H9 (cell line): ENCODE results near the gene MYH14. TPM values are rescaled to one million over a fixed set of nuclear protein-coding genes. Genes with fewer than 3 reads are reported as not detected.

Experiments
- DNase-seq: peaks from one replicate; pipeline ENCODE4 v3.0.0-alpha.2; 2017
- H2AFZ ChIP-seq: one replicate; pipeline ENCODE4 v1.6.1; 2013; ENCODE audit warnings: mild to moderate bottlenecking, low read length, control low read depth, moderate library complexity
- H2AK5ac ChIP-seq: 2 replicates; pipeline ENCODE4 v1.6.1; 2013; ENCODE audit warnings: low read length, control low read depth, mixed read lengths; ENCODE audit not compliant: insufficient read length
- H2BK120ac ChIP-seq: one replicate; pipeline ENCODE4 v1.6.1; 2013; ENCODE audit warnings: low read depth, mild to moderate bottlenecking, low read length, control low read depth, inconsistent platforms; ENCODE audit not compliant: poor library complexity, severe bottlenecking
- H2BK12ac ChIP-seq: 2 replicates; pipeline ENCODE4 v1.6.1; 2013; ENCODE audit warnings: low read length, control low read depth, mixed read lengths, low read depth; ENCODE audit not compliant: insufficient read length
- H2BK15ac ChIP-seq: 2 replicates; pipeline ENCODE4 v1.6.1; 2013; ENCODE audit warnings: low read depth, low read length, control low read depth
- H2BK20ac ChIP-seq: one replicate; pipeline ENCODE4 v1.6.1; 2013; ENCODE audit warnings: low read depth, mild to moderate bottlenecking, low read length, control low read depth, inconsistent platforms; ENCODE audit not compliant: poor library complexity, severe bottlenecking
- H2BK5ac ChIP-seq: 2 replicates; pipeline ENCODE4 v1.6.1; 2013; ENCODE audit warnings: low read length, control low read depth, mixed read lengths; ENCODE audit not compliant: insufficient read length
- H3K14ac ChIP-seq: 2 replicates; pipeline ENCODE4 v1.6.1; 2013; ENCODE audit warnings: low read length, control low read depth; ENCODE audit not compliant: insufficient read depth
- H3K18ac ChIP-seq: 2 replicates; pipeline ENCODE4 v1.6.1; 2013; ENCODE audit warnings: low read depth, mild to moderate bottlenecking, mixed read lengths, low read length, control low read depth; ENCODE audit not compliant: insufficient read length
- H3K23ac ChIP-seq: 2 replicates; pipeline ENCODE4 v1.6.1; 2013; ENCODE audit warnings: low read length, control low read depth, mixed read lengths, low read depth; ENCODE audit not compliant: insufficient read length
- H3K23me2 ChIP-seq: 2 replicates; pipeline ENCODE4 v1.6.1; 2013; ENCODE audit warnings: low read depth, mild to moderate bottlenecking, mixed read lengths, low read length, control low read depth; ENCODE audit not compliant: insufficient read length, poor library complexity, severe bottlenecking
- H3K27ac ChIP-seq: 2 replicates; pipeline ENCODE4 v1.5.1; 2013; ENCODE audit warnings: low read length, control low read depth, mixed read lengths, low read depth; ENCODE audit not compliant: insufficient read length
- H3K27me3 ChIP-seq: 2 replicates; pipeline ENCODE4 v1.6.1; 2013; ENCODE audit warnings: low read length, control low read depth, inconsistent platforms; ENCODE audit not compliant: insufficient read depth
- H3K4ac ChIP-seq: 2 replicates; pipeline ENCODE4 v1.6.1; 2013; ENCODE audit warnings: low read depth, mild to moderate bottlenecking, control low read depth, inconsistent platforms, low read length, moderate library complexity
- H3K4me1 ChIP-seq: 2 replicates; pipeline ENCODE4 v1.6.1; 2013; ENCODE audit warnings: low read length, control low read depth, inconsistent platforms; ENCODE audit not compliant: insufficient read depth
- H3K4me2 ChIP-seq: 2 replicates; pipeline ENCODE4 v1.6.1; 2013; ENCODE audit warnings: low read length, control low read depth, mixed read lengths; ENCODE audit not compliant: insufficient read length, insufficient read depth
- H3K56ac ChIP-seq: 2 replicates; pipeline ENCODE4 v1.6.1; 2013; ENCODE audit warnings: low read depth, mild to moderate bottlenecking, mixed read lengths, low read length, control low read depth; ENCODE audit not compliant: insufficient read length
- H3K79me1 ChIP-seq: 2 replicates; pipeline ENCODE4 v1.6.1; 2013; ENCODE audit warnings: low read depth, mild to moderate bottlenecking, moderate library complexity, low read length, control low read depth, inconsistent platforms; ENCODE audit not compliant: insufficient read depth, poor library complexity, severe bottlenecking
- H3K79me2 ChIP-seq: 2 replicates; pipeline ENCODE4 v1.6.1; 2013; ENCODE audit warnings: low read length, control low read depth, inconsistent platforms; ENCODE audit not compliant: insufficient read depth
- H3K9ac ChIP-seq: 2 replicates; pipeline ENCODE4 v1.6.1; 2013; ENCODE audit warnings: low read length, control low read depth, mixed read lengths; ENCODE audit not compliant: insufficient read length; ENCODE audit errors: extremely low read depth
- H3K9me3 ChIP-seq: one replicate; pipeline ENCODE4 v1.6.1; 2013; ENCODE audit warnings: low read depth, low read length, inconsistent platforms; ENCODE audit not compliant: control insufficient read depth
- H3T11ph ChIP-seq: one replicate; pipeline ENCODE4 v1.6.1; 2013; ENCODE audit warnings: mild to moderate bottlenecking, low read length, control low read depth, inconsistent platforms
- H4K20me1 ChIP-seq: one replicate; pipeline ENCODE4 v1.6.1; 2013; ENCODE audit not compliant: control insufficient read depth, insufficient read length, insufficient read depth
- H4K5ac ChIP-seq: 2 replicates; pipeline ENCODE4 v1.6.1; 2013; ENCODE audit warnings: low read depth, mild to moderate bottlenecking, mixed read lengths, low read length, control low read depth; ENCODE audit not compliant: insufficient read length
- H4K8ac ChIP-seq: replicated peaks from 2 replicates; pipeline ENCODE4 v1.6.1; 2013; ENCODE audit warnings: low read length, control low read depth, mixed read lengths, low read depth; ENCODE audit not compliant: insufficient read length
- H4K91ac ChIP-seq: 2 replicates; pipeline ENCODE4 v1.6.1; 2013; ENCODE audit warnings: low read depth, mild to moderate bottlenecking, moderate library complexity, mixed read lengths, low read length, control low read depth; ENCODE audit not compliant: insufficient read length
- H3K27ac Mint-ChIP-seq, 3 experiments: 2 replicates in 2 of 3; 3 replicates in 1 of 3; pipeline ENCODE4 v1.8.0; 2020 to 2021; ENCODE audit warnings: mixed read lengths in 3 of 3, mild to moderate bottlenecking in 1 of 3, moderate library complexity in 1 of 3
- H3K27me3 Mint-ChIP-seq: 2 replicates; pipeline ENCODE4 v1.8.0; 2021; ENCODE audit warnings: low read depth, mild to moderate bottlenecking, moderate library complexity, mixed read lengths
- H3K36me3 Mint-ChIP-seq, 3 experiments: 2 replicates in 2 of 3; 3 replicates in 1 of 3; pipeline ENCODE4 v1.8.0; 2020 to 2021; ENCODE audit warnings: low read depth in 3 of 3, mixed read lengths in 3 of 3; ENCODE audit not compliant: insufficient read depth in 1 of 3
- H3K4me1 Mint-ChIP-seq, 2 experiments: 2 replicates each; pipeline ENCODE4 v1.8.0; 2020; ENCODE audit warnings: mixed read lengths in 2 of 2
- H3K4me3 Mint-ChIP-seq, 2 experiments: 2 replicates in 1 of 2; 3 replicates in 1 of 2; pipeline ENCODE4 v1.8.0; 2020 to 2021; ENCODE audit warnings: mild to moderate bottlenecking in 2 of 2, mixed read lengths in 2 of 2, moderate library complexity in 1 of 2
- H3K9me3 Mint-ChIP-seq, 2 experiments: 2 replicates in 1 of 2; 3 replicates in 1 of 2; pipeline ENCODE4 v1.8.0; 2020; ENCODE audit warnings: mild to moderate bottlenecking in 2 of 2, mixed read lengths in 2 of 2, moderate library complexity in 1 of 2
- CTCF ChIP-seq: fragments of 200-600 bp; sonication (generic); conservative IDR thresholded peaks from 3 replicates; pipeline ENCODE4 v1.8.0; 2021; ENCODE audit warnings: antibody characterized with exemption, mild to moderate bottlenecking
- WGBS: extraction: QIAGEN DNeasy Blood & Tissue Kit; methylation state at CpG from one replicate; pipeline ENCODE4 v1.1.7; 2013; ENCODE audit warnings: missing lambda C conversion rate, low lambda C conversion rate, mixed read lengths; ENCODE audit not compliant: insufficient read length; ENCODE audit errors: extremely low coverage; 5-methylcytosine and 5-hydroxymethylcytosine counted together
- total RNA-seq: library from RNA; stranded (reverse); gene quantifications from 2 replicates; pipeline ENCODE4 v1.2.1, GENCODE V29; 2021

The MYH14 gene
- total RNA-seq, 1 experiment from 2014 or later, result 27.7 TPM

GRCh38 chr19:50187937-50188336 is 15.5 kb upstream of the MYH14 start:
- Histone ChIP-seq H2BK12ac (no peak overlapping the region), H3K4me1 (no peaks in the 10 kb centered on the region), H2BK5ac (no peak overlapping the region), H3K9ac (no peak overlapping the region), H3K79me1 (no peaks in the 10 kb centered on the region), H3K23me2 (no peaks in the 10 kb centered on the region), H4K91ac (no peak overlapping the region), H2AK5ac (no peak overlapping the region), H2BK120ac (no peak overlapping the region), H2AFZ (no peak overlapping the region), H3T11ph (no peak overlapping the region), H2BK20ac (no peak overlapping the region), H2BK15ac (no peak overlapping the region), H4K8ac (no peak overlapping the region), H3K4me2 (no peak overlapping the region), H3K4ac (no peak overlapping the region), H3K9me3 (no peaks in the 10 kb centered on the region), H3K79me2 (no peaks in the 10 kb centered on the region), H3K14ac (no peak overlapping the region), H3K27me3 (no peaks in the 10 kb centered on the region), H4K20me1 (no peaks in the 10 kb centered on the region), H3K18ac (no peak overlapping the region), H3K56ac (no peak overlapping the region), H3K23ac (no peak overlapping the region), H4K5ac (no peak overlapping the region), H3K27ac (no peak overlapping the region)
- Mint-ChIP-seq H3K27ac (no peak overlapping the region), H3K4me1 (no peaks in the 10 kb centered on the region), H3K4me3 (no peak overlapping the region), H3K27me3 (peaks cover 16% of the 10 kb centered on the region), H3K36me3 (no peaks in the 10 kb centered on the region), H3K9me3 (peaks cover 2 to 19% of the 10 kb centered on the region in 2 experiments; a peak in 4 of 5 replicates)
- WGBS, result no CpG with 5 or more reads among the region's 13 CpGs
- TF ChIP-seq CTCF, result no peak
- no peak for DNase-seq
